SIG-M5 treated with dmso at 0.1 percent for 504 hours (cell line): Measurements from ENCODE around the gene C2orf76.
A peak's percentile ranks its signal among the peaks of the same experiment; 100 is the strongest.
"Not testable (repeated sequence)": the region's sequence is repeated elsewhere in the genome, so short reads cannot be mapped to it uniquely, and the experiment has no call there.

Experiments used
- DNase-seq: peaks from one replicate; lab custom pipeline; 2025; ENCODE audit not compliant: unreplicated experiment; lab: John Stamatoyannopoulos, UW

The C2orf76 gene

DNA sequence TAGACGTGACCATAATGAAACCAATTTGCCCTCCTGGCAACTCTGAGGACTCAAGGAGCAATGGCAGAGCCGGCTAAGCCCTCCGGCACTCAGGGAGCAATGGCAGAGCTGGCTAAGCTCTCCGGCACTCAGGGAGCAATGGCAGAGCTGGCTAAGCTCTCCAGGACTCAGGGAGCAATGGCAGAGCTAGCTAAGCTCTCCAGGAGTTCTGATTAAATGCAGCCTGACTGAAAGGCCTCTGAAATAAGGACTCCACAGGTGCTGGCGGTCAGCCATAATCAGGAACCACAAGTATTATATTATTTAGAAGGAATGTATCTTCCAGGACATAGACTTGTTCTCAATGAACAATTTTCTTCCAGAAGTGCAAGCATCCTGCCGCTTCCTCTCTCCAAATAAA, 65.2 kb downstream of the C2orf76 start:
- no peak for DNase-seq

DNA sequence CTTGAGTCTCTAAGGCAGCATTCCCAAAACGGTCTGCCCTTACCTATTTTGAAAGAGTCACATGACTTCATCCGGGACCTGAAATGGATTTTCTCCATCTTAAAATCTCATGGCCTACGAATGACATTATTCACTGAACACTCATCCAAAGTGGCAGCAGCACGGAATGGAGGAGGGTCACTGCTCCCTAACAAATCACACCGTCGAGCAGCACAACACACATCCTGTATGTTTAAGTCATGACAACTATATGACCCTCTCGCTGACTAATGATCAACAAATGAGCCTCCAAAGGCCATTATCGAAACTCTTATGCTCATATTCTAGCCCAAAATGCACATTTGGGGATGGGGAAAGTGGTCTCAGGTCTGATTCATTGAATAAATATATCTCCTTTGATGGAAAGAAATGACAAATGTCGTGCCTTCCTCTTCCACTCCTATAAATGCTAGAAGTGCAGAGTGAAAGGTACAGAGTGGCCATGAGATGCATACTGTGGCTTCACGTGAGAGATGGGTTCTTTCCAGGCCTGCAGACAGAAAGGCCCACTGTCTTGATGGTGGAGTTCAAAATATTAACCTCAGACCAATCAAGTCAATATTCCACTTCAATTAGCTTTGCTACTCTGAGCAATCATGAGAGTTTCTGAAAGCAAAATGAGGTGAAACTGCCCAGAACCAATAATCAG, 70.8 kb downstream of the C2orf76 start:
- no peak for DNase-seq

- no peak for DNase-seq
Observed at GRCh38 chr2:119294671-119295070, 72.0 kb downstream of the C2orf76 start.

- DNase-seq: no peak
Observed at GRCh38 chr2:119293900-119294299, 72.7 kb downstream of the C2orf76 start.

DNA sequence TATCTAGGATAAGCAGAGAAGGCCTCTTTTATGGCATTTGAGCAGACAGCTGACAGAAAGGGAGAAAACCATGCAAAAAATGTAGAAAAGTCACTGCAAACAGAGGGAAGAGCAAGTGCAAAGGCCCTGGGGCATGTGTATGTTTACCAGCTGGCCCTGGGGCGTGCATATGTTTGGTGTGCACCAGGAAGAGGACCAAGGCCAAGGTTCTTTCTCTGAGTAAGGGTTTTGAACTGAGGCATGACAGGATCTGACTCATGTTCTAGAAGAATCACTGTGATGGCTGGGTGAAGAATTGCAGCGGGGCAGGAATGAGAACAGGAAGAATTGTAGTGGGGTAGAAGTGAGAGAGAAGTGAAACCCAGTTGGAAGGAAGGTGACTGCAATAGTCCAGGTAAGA, 73.4 kb downstream of the C2orf76 start:
- no peak for DNase-seq

- no peak for DNase-seq
Observed at GRCh38 chr2:119292226-119292625, 74.4 kb downstream of the C2orf76 start.

- no peak for DNase-seq
Observed at GRCh38 chr2:119291588-119292167, 75.0 kb downstream of the C2orf76 start.

DNA sequence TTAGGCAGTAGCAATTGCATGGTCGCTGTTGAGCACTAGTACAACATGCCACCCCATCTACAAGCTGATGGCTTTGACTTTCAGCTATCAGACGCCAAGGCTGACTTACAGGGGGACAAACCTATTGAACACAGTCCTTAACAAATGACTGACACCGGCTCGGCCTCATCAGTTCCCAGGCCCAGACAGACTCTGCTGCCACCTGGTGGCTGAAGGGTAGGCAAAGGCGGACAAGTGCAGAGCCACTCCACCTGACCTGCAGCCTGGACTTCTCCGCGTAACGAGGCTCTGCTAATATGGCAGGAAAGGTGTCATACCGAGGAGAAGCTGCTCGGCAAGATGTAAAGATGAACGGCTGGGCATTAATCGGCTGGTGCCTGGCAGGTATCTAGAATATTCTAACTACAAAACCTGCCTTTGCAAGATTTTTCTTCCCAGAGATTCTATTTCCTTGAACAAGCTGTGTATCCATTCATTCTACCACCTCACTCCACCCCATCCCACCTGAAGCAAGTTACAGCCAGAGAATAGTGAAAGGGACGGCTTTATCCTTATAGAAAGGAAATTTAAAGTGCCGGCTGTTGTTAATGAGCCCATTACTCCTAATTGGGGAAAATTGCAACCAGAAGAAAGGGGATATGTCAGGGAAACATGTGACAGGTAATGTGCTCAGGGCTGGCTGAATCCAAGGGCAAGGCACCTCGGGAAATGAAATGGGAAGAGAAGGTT, 75.6 kb downstream of the C2orf76 start:
- DNase-seq: peak; percentile 41

GRCh38 chr2:119289642-119290041, 77.0 kb downstream of the C2orf76 start:
- DNase-seq: no peak

DNA sequence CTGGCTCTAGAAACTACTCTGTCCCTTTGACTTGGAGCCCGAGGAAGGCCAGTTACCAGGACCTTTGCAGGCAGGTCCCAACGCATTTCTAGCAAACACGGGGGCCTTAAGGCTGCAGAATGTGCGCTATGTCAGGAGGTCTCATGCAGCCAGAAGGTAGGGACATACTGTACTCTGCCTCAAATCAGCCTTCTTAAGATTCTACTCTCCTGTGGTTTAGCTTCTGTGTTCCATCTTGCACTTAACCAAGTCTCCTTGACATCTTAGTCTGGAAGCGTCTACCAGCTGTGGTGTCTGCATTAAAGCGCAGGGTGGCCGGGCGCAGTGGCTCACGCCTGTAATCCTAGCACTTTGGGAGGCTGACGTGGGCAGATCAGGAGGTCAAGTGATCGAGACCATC, 77.5 kb downstream of the C2orf76 start:
- DNase-seq: no peak

GRCh38 chr2:119288576-119288975, 78.1 kb downstream of the C2orf76 start:
- DNase-seq: no peak

GRCh38 chr2:119286661-119287060, 80.0 kb downstream of the C2orf76 start:
- DNase-seq: no peak

- DNase-seq: peak; percentile 66
Observed at GRCh38 chr2:119283873-119284331, 82.7 kb downstream of the C2orf76 start.

GRCh38 chr2:119282996-119283511, 83.6 kb downstream of the C2orf76 start:
- DNase-seq: no peak

DNA sequence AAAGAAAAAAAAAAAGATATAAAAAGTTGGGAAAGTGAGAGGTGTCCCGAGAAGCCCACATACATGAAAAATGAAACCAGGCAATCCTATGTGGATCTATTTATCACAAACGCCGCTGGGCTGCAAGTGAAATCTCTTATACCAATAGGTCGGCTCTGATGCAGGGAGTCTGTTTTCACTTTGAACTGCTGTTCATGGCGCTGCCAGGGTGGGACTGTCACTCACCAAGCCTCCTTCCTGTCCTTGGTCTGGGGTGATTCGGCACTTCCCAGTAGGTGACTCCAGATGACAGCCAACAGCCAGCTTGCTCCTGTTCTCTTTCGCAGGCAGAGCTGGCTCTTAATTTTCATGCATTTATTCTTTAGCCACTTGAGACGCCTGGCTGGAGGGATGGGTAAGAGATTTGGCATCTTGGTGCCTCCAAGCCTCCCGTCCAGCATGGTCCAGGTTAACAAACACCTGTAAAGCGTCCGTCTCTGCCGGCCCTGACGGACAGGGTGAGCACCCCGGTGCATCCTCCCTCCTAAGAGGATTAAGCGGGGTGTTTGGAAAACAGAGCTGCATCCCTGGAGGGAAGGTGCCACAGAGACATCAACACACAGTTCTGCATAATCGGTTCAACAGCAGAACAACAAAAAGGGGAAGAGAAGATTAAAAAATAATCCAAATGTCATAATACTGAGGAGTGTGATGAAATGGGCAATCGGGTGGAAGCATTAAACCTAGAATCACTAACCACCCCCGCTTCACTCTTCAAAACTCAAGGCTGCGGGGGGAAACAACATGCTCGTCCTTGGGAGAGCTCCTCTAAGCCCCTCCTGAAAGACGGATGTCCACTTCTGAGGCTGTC, 84.3 kb downstream of the C2orf76 start:
- peak; percentile 73 for DNase-seq

- no peak for DNase-seq
Observed at GRCh38 chr2:119280680-119281079, 86.0 kb downstream of the C2orf76 start.

- DNase-seq: no peak
Observed at GRCh38 chr2:119279666-119280065, 87.0 kb downstream of the C2orf76 start.

- no peak for DNase-seq
Observed at GRCh38 chr2:119278946-119279345, 87.7 kb downstream of the C2orf76 start.

DNA sequence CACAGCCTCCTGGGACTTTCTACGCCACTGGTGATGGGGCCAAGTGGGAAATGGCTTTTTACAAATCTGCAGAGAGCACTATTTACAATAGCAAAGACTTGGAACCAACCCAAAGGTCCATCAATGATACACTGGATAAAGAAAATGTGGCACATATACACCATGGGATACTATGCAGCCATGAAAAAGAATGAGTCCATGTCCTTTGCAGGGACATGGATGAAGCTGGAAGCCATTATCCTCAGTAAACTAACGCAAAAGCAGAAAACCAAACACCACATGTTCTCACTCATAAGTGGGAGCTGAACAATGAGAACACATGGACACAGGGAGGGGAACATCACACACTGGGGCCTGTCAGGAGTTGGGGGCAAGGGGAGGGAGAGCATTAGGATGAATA, 88.2 kb downstream of the C2orf76 start:
- not testable (repeated sequence) for DNase-seq

DNA sequence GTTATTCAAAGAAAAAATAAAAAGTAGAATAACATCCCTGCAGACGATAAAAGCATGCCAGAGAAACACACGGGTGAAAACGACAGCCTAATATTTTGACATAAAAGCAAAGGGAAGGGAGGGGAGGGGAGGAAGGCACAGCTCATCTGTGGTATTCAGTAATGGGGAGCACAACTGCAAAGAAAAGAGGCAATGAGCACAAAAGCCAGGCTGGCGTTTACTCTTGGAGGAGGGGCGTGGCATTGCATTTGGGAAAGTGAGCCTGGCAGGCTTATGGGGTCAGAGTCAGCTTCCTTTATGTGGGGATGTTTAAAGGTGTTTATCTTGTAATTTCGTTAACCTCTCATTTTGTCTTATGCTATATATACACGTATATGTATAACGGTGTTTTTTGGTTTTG, 89.8 kb downstream of the C2orf76 start:
- no peak for DNase-seq

DNA sequence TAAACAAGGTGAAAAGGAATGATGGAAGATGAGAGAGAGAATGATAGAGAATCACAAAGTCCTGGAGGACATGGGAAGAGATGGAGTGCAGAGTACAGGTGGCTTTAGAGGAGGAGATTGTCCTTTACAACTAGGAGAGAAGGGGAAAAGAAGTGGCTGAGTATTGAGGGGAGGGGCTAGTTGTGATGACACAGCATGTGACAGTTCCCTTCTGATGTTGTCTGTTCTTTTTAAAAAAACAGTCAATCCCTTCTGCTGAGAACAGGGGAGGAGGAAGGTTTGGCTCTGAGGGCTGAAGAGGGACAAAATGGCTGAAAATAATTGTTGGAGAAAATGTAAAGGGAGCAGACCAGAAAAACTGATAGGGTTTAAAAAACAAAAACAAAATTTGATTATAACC, 99.0 kb downstream of the C2orf76 start:
- DNase-seq: no peak
